Activated CD4-positive, alpha-beta T cell treated with anti-CD3 and anti-CD28 coated beads, Interleukin-2, amount 50 U/mL, for 1 hour (primary cell): Measurements from ENCODE around the gene WHRN.

ENCODE experiments used
- DNase-seq: peaks from one replicate; pipeline ENCODE4 v3.0.0-alpha.2; 2020

The WHRN gene

GRCh38 chr9:114505187-114506081 is at the start of gene WHRN:
TSS of gene WHRN (minus strand) at chr9:114505473. CDS start at chr9:114504801, 672 bp downstream.
- DNase-seq = peak; percentile 91

- no peak for DNase-seq
Observed at GRCh38 chr9:114553202-114553601, 47.9 kb upstream of the WHRN start.

GRCh38 chr9:114552706-114553105 is 47.4 kb upstream of the WHRN start:
- no peak for DNase-seq

- DNase-seq = no peak
Observed at GRCh38 chr9:114551750-114552685, 46.7 kb upstream of the WHRN start.

- no peak for DNase-seq
Observed at GRCh38 chr9:114549697-114550330, 44.5 kb upstream of the WHRN start.

GRCh38 chr9:114546851-114547250 is 41.6 kb upstream of the WHRN start:
- no peak for DNase-seq

- DNase-seq = no peak
Observed at GRCh38 chr9:114545055-114545454, 39.8 kb upstream of the WHRN start.

- no peak for DNase-seq
Observed at GRCh38 chr9:114539701-114540380, 34.6 kb upstream of the WHRN start.

GRCh38 chr9:114538241-114538640 is 33.0 kb upstream of the WHRN start:
- DNase-seq = peak; percentile 14

GRCh38 chr9:114532561-114533237 is 27.4 kb upstream of the WHRN start:
- DNase-seq = no peak

GRCh38 chr9:114529285-114529684 is 24.0 kb upstream of the WHRN start:
- no peak for DNase-seq

- DNase-seq = no peak
Observed at GRCh38 chr9:114526807-114527206, 21.5 kb upstream of the WHRN start.

GRCh38 chr9:114525513-114525912 is 20.2 kb upstream of the WHRN start:
- no peak for DNase-seq

GRCh38 chr9:114524247-114524681 is 19.0 kb upstream of the WHRN start:
- DNase-seq = no peak

- no peak for DNase-seq
Observed at GRCh38 chr9:114522847-114523246, 17.6 kb upstream of the WHRN start.

GRCh38 chr9:114522286-114522685 is 17.0 kb upstream of the WHRN start:
- DNase-seq = no peak

GRCh38 chr9:114521846-114522245 is 16.6 kb upstream of the WHRN start:
- DNase-seq = no peak

- DNase-seq = no peak
Observed at GRCh38 chr9:114518599-114519022, 13.3 kb upstream of the WHRN start.

- no peak for DNase-seq
Observed at GRCh38 chr9:114518120-114518519, 12.8 kb upstream of the WHRN start.

GRCh38 chr9:114516913-114517312 is 11.6 kb upstream of the WHRN start:
- DNase-seq = no peak

GRCh38 chr9:114515528-114515927 is 10.3 kb upstream of the WHRN start:
- DNase-seq = no peak

GRCh38 chr9:114513959-114514267 is 8.6 kb upstream of the WHRN start:
- DNase-seq = no peak
